IMR-90 (cell line): ENCODE data around the gene FGB. TPM values are rescaled to one million over a fixed set of nuclear protein-coding genes. Genes with fewer than 3 reads are reported as not detected.

Experiments used
- ATAC-seq: fragments of 200-7000 bp; cut with Tn5 transposase; 2 replicates; pipeline ENCODE4 v1.9.1; 2020; ENCODE audit warnings: low read depth, mild to moderate bottlenecking, moderate library complexity
- BruUV-seq: library from RNA; stranded (reverse); fragments of 400-500 nt; replicated peaks from 2 replicates; lab custom pipeline; 2021; lab: Mats Ljungman, UMichigan
- CTCF ChIA-PET: fragments of 300-600 bp; formaldehyde crosslinking; extraction: SDS; loops from one replicate; lab custom pipeline; 2021; ENCODE audit warnings: antibody characterized with exemption; lab: Yijun Ruan, JAX
- POLR2A ChIA-PET: fragments of 300-600 bp; sonication (Branson Sonifier 250); formaldehyde crosslinking; loops from one replicate; lab custom pipeline; 2022; ENCODE audit warnings: antibody characterized with exemption; ENCODE audit not compliant: unreplicated experiment; lab: Charles Lee
- DNase-seq: peaks from one replicate; pipeline ENCODE4 v3.0.0; 2013
- H2AFZ ChIP-seq: replicated peaks from 2 replicates; pipeline ENCODE3; 2013; ENCODE audit warnings: low read length, mild to moderate bottlenecking; ENCODE audit not compliant: poor library complexity
- H2AK5ac ChIP-seq: 2 replicates; pipeline ENCODE4 v1.6.1; 2013; ENCODE audit warnings: low read depth, low read length, inconsistent platforms
- H2AK9ac ChIP-seq: replicated peaks from 2 replicates; pipeline ENCODE3; 2013; ENCODE audit warnings: mild to moderate bottlenecking, low read depth, low read length, moderate library complexity; ENCODE audit not compliant: poor library complexity
- H2BK120ac ChIP-seq: 2 replicates; pipeline ENCODE4 v1.6.1; 2013; ENCODE audit warnings: low read depth, low read length, inconsistent platforms
- H2BK15ac ChIP-seq: 3 replicates; pipeline ENCODE4 v1.6.1; 2013; ENCODE audit warnings: low read depth, low read length, inconsistent platforms
- H2BK20ac ChIP-seq: 2 replicates; pipeline ENCODE4 v1.6.1; 2013; ENCODE audit warnings: low read depth, mild to moderate bottlenecking, inconsistent platforms, low read length, moderate library complexity
- H2BK5ac ChIP-seq: 2 replicates; pipeline ENCODE4 v1.6.1; 2013; ENCODE audit warnings: mild to moderate bottlenecking, low read depth, low read length, inconsistent platforms; ENCODE audit not compliant: poor library complexity, severe bottlenecking
- H3K14ac ChIP-seq: replicated peaks from 2 replicates; pipeline ENCODE4 v1.6.1; 2013; ENCODE audit warnings: low read depth, low read length, inconsistent platforms
- H3K18ac ChIP-seq: 2 replicates; pipeline ENCODE4 v1.6.1; 2013; ENCODE audit warnings: low read depth, low read length, control low read depth
- H3K23ac ChIP-seq: 2 replicates; pipeline ENCODE4 v1.6.1; 2013; ENCODE audit warnings: low read depth, low read length, inconsistent platforms
- H3K27ac ChIP-seq: 2 replicates; pipeline ENCODE4 v1.5.1; 2013; ENCODE audit warnings: mild to moderate bottlenecking, control low read depth, low read length; ENCODE audit not compliant: insufficient read depth
- H3K27me3 ChIP-seq: 2 replicates; pipeline ENCODE4 v1.6.1; 2013; ENCODE audit warnings: low read length; ENCODE audit not compliant: control insufficient read depth, insufficient read depth
- H3K36me3 ChIP-seq: 2 replicates; pipeline ENCODE4 v1.6.1; 2013; ENCODE audit warnings: low read length, mixed read lengths; ENCODE audit not compliant: control insufficient read depth, insufficient read depth
- H3K4ac ChIP-seq: 2 replicates; pipeline ENCODE4 v1.6.1; 2013; ENCODE audit warnings: low read depth, low read length, inconsistent platforms
- H3K4me1 ChIP-seq: 2 replicates; pipeline ENCODE4 v1.6.1; 2013; ENCODE audit warnings: low read length, mixed read lengths; ENCODE audit not compliant: control insufficient read depth, insufficient read depth
- H3K4me2 ChIP-seq: 2 replicates; pipeline ENCODE4 v1.6.1; 2013; ENCODE audit warnings: low read depth, mild to moderate bottlenecking, control low read depth, low read length, moderate library complexity
- H3K4me3 ChIP-seq: 2 replicates; pipeline ENCODE4 v1.5.1; 2013; ENCODE audit warnings: low read depth, mild to moderate bottlenecking, control low read depth, low read length, moderate library complexity; ENCODE audit not compliant: insufficient read depth
- H3K56ac ChIP-seq: 2 replicates; pipeline ENCODE4 v1.6.1; 2013; ENCODE audit warnings: low read length, inconsistent platforms; ENCODE audit not compliant: insufficient read depth; ENCODE audit errors: extremely low read depth
- H3K79me1 ChIP-seq, 2 experiments: 2 replicates each; pipeline ENCODE4 v1.6.1; 2013; ENCODE audit warnings: low read length in 2 of 2, inconsistent platforms in 1 of 2, low read depth in 1 of 2
- H3K9ac ChIP-seq: 2 replicates; pipeline ENCODE4 v1.6.1; 2013; ENCODE audit warnings: low read depth, low read length, control low read depth
- H3K9me1 ChIP-seq: 2 replicates; pipeline ENCODE4 v1.6.1; 2013; ENCODE audit warnings: low read length, inconsistent platforms; ENCODE audit not compliant: insufficient read depth
- H3K9me3 ChIP-seq: 2 replicates; pipeline ENCODE4 v1.6.1; 2013; ENCODE audit warnings: low read length; ENCODE audit not compliant: control insufficient read depth, insufficient read depth
- H4K20me1 ChIP-seq: 2 replicates; pipeline ENCODE4 v1.6.1; 2013; ENCODE audit warnings: low read length, inconsistent platforms; ENCODE audit not compliant: insufficient read depth
- H4K5ac ChIP-seq: 2 replicates; pipeline ENCODE4 v1.6.1; 2013; ENCODE audit warnings: mild to moderate bottlenecking, low read depth, low read length, control low read depth
- H4K8ac ChIP-seq, 2 experiments: 2 replicates each; pipeline ENCODE4 v1.6.1; 2013; ENCODE audit warnings: low read depth in 2 of 2, low read length in 2 of 2, control low read depth in 1 of 2, inconsistent platforms in 1 of 2
- H4K91ac ChIP-seq: 2 replicates; pipeline ENCODE4 v1.6.1; 2013; ENCODE audit warnings: low read depth, low read length, inconsistent platforms; ENCODE audit not compliant: insufficient read depth
- BHLHE40 ChIP-seq: fragments of 150-350 bp; IDR thresholded peaks from 2 replicates; pipeline ENCODE4 v1.6.1; 2016; ENCODE audit warnings: mild to moderate bottlenecking, low read depth, low read length
- CHD1 ChIP-seq: IDR thresholded peaks from 2 replicates; pipeline ENCODE4 v1.6.1; 2012; ENCODE audit warnings: low read depth, low read length, improper control_type of control experiment
- RAD21 ChIP-seq: IDR thresholded peaks from 2 replicates; pipeline ENCODE4 v1.6.1; 2012; ENCODE audit warnings: low read length, improper control_type of control experiment
- RFX5 ChIP-seq: IDR thresholded peaks from 2 replicates; pipeline ENCODE4 v1.8.0; 2012; ENCODE audit warnings: low read depth, mild to moderate bottlenecking, low read length, moderate library complexity
- WGBS, 2 experiments: methylation state at CpG; one replicate each; pipeline versions ENCODE4 v1.1.5 to v1.1.7; 2013; ENCODE audit warnings: missing lambda C conversion rate in 2 of 2; ENCODE audit not compliant: insufficient read length in 1 of 2; ENCODE audit errors: extremely low coverage in 2 of 2; 5-methylcytosine and 5-hydroxymethylcytosine counted together
- dilution Hi-C: fragments of 300-500 bp; cut with HindIII; formaldehyde crosslinking; loops from one replicate; pipeline ENCODE4 v1.14.3; 2018; ENCODE audit warnings: low sequenced_read_pairs; ENCODE audit not compliant: unreplicated experiment
- in situ Hi-C: fragments of 300-500 bp; cut with MboI; formaldehyde crosslinking; loops from 3 replicates; pipeline ENCODE4 v1.14.3; 2019; ENCODE audit warnings: low sequenced_read_pairs, inconsistent platforms, mixed read lengths
- intact Hi-C: fragments of 100-400 bp; cut with micrococcal nuclease; formaldehyde crosslinking; loops from 2 replicates; pipeline ENCODE4 v1.10.0; 2022
- polyA plus RNA-seq, 3 experiments: library from polyadenylated mRNA; depleted of rRNA; stranded (reverse); fragments of >200 nt; gene quantifications; 2 replicates each; pipeline ENCODE4 v1.2.3, GENCODE V29; 2012; ENCODE audit warnings: low replicate concordance in 1 of 3
- total RNA-seq: library from RNA; depleted of rRNA; stranded (reverse); fragments of >200 nt; gene quantifications from 2 replicates; pipeline ENCODE4 v1.2.3, GENCODE V29; 2012

Gene FGB
- total and polyA plus RNA-seq, 2 of the 4 experiments (the other 2 are of a cell fraction) = not detected

DNA sequence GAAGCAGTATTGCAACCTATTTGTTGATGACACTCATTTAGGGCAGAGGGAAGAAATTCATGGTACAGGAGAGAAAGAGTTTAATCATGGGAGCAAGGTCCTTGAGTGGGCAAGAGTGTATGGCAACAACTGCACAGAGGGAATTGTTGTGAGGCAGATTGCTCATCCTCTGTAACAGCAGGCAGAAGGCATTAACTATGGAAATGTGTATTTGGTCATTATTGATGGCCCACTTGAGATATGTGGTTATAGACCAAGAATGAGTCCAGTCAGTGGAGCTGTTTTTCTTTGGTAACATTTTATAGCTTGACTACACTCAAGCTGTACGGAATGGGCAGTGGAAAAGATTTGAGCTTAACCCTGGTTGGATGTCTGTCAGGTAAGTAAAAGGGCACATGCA lies 28.5 kb upstream of the FGB start (continued):
- TF ChIP-seq BHLHE40 = no peak
- TF ChIP-seq RFX5 = no peak

DNA sequence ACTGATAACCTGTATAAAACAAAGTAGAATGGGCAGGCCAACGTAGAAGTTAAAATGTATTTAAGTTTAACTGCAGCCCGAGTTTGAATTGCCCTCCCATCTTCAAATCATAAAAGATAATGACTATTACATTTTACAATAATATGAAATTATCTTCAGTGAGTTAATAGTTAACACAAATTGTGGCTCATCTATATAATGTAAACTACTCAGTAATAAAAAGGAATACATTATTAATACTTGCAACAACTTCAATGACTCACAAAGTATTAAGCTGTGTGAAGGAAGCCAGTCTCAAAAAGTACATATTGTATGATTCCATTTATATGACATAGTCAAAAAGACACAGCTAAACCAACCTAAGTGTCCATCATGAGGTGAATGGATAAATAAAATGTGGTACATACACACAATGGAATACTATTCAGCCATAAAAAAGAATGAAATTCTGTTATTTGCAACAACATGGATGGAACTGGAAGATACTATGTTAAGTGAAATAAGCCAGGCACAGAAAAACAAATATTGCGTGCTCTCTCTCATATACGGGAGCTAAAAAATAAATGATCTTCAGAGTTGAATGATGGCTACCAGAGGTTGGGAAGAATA lies 20.4 kb upstream of the FGB start:
- Histone ChIP-seq H4K20me1 (no peaks in the 10 kb centered on the region), H3K4ac (no peak overlapping the region), H3K27me3 (no peaks in the 10 kb centered on the region), H3K27ac (no peak overlapping the region), H2BK20ac (no peak overlapping the region), H3K4me2 (no peak overlapping the region), H2BK5ac (no peak overlapping the region), H2AFZ (no peak overlapping the region), H3K14ac (no peak overlapping the region), H3K36me3 (peaks cover 26% of the 10 kb centered on the region), H4K5ac (no peak overlapping the region), H3K9me1 (no peaks in the 10 kb centered on the region), H3K4me1 (no peaks in the 10 kb centered on the region), H3K9ac (no peak overlapping the region), H3K9me3 (no peaks in the 10 kb centered on the region), H2AK5ac (no peak overlapping the region), H2AK9ac (no peak overlapping the region), H2BK120ac (no peak overlapping the region), H3K79me1 (peaks cover 0 to 4% of the 10 kb centered on the region in 2 experiments; a peak in 1 of 4 replicates), H3K23ac (no peak overlapping the region), H4K91ac (no peak overlapping the region), H3K4me3 (no peak overlapping the region), H3K18ac (no peak overlapping the region), H2BK15ac (no peak overlapping the region), H4K8ac (no peak overlapping the region), H3K56ac (no peak overlapping the region)
- WGBS, 2 experiments = 100% methylated on average over 2 of the region's 4 CpGs; no CpG with 5 or more reads in 1 of the 2 experiments
- intact Hi-C loops (no loop called here), dilution Hi-C loops (no loop called here), in situ Hi-C loops (no loop called here)
- ChIA-PET POLR2A (no interaction called here), CTCF (no interaction called here)
- TF ChIP-seq CHD1 = no peak
- TF ChIP-seq RAD21 = no peak
- DNase-seq (no peak), ATAC-seq (no peak)
- BruUV-seq = no TSS peak
